GM18858 (cell line): ENCODE measurements around the gene METTL1.
"Not testable (repeated sequence)": the region's sequence is repeated elsewhere in the genome, so short reads cannot be mapped to it uniquely, and the experiment has no call there.

Experiments used
- ATAC-seq: cut with Tn5 transposase; IDR thresholded peaks from one replicate; pipeline ENCODE4 v1.9.1; 2021; ENCODE audit not compliant: unreplicated experiment

Gene METTL1

GRCh38 chr12:57771873-57772428, at the start of gene METTL1:
Gene METTL1 (minus strand): TSS chr12:57772105. CDS start chr12:57772083, 22 bp downstream.
- peak; percentile 64 for ATAC-seq

DNA sequence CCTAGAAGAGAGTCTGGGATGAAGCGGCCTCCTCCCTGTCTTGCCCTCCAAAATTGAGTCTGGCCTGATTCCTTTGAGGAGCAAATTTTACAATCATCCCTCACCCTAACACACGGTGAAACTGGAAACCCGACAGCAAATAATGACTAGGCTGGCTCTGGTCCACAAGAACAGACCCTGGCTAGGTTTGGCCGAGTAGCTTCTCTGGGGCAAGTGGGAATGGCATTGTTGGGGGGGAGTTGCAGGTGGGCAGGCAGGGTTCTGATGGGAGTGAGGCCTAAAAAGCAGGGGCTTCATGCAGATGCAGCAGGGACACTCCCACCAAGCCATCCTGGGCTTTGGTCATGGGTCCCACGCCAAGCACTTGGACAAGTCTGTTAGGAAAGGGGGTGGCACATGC, 49.1 kb upstream of the METTL1 start:
- not testable (repeated sequence) for ATAC-seq

DNA sequence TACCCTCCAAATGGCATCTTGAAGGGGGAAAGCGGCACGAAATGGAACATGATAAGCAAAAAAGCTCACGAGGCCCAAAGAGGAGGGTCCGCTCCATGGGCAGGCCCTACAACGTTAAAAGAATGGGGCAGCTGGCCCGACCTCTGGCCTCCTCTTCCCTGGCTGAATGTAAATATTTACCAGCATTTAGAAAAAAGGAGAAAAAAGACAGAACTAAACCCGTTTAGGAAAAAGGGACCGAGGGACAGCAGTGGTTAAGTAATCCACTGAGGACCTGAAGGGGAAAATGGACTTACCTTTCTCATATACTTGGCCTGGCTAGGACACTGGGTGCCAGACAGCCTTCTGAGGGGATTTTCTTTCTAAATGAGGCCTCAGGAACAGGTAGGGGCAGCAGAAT, 48.2 kb upstream of the METTL1 start:
- not testable (repeated sequence) for ATAC-seq

DNA sequence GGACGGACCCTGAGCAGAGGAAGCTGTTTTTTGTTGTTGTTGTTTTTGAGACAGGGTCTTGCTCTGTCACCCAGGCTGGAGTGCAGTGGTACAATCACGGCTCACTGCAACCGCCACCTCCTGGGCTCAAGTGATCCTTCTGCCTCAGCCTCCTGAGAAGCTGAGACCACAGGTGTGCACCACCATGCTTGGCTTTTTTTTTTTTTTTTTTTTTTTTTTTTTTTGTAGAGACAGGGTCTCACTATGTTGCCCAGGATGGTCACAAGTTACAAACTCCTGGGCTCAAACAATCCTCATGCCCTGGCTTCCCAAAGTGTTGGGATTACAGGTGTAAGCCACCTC, 46.1 kb upstream of the METTL1 start:
- not testable (repeated sequence) for ATAC-seq

DNA sequence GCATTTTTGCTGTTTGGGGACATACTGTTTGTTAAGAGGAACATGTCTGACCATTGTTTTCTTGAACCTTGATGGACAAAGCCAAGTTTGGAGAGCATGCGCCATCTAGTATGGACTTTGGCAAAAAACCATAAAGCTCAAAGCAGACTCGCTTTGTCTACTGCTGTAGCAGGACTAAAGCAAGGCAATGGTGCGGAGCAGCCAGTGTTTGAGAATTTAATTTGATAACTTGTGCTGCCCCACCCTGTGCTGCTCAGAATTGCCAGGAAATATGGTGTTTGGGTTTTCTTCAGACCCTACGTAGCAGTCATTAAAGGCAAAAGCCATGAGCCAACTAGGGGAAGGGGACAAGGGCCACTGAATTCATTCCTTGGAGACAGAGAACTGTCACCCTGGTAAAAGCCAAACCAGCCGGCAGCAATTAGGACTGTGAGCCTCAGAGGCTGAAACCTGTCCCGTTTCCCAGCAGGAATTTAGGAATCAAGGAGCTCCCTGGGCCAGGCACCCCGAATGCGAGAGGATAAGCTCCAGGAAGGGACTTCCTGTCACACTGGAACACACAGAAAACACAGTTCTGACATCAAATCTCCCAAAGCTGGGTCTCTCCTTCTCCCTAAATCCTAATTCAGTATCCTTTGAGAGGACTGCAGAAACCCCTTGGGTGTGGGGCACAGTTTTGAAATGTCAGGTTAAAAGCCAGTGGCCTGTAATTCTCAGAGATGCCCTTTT, 45.5 kb upstream of the METTL1 start:
- ATAC-seq: no peak

- no peak for ATAC-seq
Observed at GRCh38 chr12:57816855-57817151, 44.9 kb upstream of the METTL1 start.

DNA sequence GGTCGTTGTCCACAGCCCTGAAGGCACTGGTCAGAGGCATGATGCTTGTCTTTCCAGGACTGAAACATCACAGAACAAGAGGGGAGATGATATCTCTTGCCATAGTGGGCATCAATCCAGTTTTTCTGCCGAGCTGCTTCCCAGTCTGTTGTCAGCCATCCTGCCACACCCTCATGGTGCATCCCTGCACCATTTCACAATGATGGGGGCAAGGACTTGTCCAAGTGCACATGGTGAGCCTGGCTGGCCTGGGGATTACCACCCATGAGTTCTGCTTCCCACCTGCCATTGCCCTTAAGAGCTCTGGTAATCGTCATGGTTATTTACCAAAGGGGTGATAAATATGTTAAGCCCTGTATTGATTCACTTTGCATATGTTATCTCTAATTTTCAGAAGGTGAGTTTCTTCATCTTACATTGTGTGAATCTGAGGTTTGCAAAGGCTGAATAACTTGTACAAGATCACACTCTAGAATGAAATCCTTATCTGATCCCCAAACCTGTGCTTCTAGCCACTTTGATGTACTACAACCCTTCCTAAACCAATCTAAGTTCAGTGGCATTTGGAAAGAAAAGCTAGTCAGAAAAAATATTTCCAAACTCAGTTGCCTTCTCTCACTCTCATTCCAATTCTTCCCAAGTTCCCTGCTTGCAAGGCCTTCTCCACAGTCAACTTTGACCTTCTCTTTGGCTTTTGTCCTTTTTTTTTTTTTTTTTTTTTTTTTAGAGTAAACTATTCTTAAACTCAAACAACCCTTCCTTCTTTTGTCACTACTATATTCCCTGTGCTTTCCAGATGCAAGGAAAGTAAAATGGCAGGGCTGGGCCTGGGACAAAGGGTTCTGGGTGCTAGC, 44.3 kb upstream of the METTL1 start:
- ATAC-seq: no peak

DNA sequence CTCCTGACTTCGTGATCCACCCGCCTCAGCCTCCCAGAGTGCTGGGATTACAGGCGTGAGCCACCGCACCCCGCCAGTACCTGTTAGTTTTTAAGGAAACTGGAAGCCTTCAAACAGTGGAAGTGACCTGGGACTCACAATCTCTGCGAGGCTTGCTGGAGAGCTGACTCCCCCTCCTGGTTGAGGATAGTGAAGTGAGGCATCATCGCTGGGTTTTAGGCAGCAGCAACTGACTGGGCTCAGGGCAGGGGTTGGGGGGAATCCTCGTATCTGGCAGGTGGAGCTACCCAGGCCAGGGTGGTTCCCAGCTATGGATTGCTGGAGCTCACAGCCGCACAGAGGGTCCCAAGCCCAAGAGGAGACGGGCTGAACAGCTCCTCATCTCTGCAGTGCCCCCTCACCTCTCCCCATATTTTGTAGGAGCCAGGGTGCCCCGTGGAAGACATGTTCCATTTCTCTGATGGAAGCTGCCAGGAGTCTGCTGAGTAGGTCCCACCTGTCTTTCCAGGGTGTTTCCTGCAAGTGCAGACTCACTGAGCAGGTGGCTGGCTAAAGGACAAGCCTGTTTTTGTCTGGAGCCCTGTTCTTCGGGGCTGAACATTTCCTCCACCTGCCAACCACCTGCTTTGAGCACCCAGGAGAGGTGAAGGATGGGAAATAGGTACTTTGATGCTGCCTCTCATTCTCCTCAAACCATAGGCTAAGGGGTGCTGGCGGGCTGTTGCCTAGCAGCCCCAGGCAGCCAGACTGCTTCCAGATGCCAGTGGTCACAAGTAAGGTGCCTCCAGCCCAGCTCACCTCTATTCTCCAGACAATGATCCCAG, 43.5 kb upstream of the METTL1 start:
- ATAC-seq: no peak

GRCh38 chr12:57813971-57814772, 42.3 kb upstream of the METTL1 start:
- no peak for ATAC-seq

- no peak for ATAC-seq
Observed at GRCh38 chr12:57813111-57813970, 41.4 kb upstream of the METTL1 start.

GRCh38 chr12:57811028-57811755, 39.3 kb upstream of the METTL1 start:
- no peak for ATAC-seq

- ATAC-seq: no peak
Observed at GRCh38 chr12:57810450-57810849, 38.5 kb upstream of the METTL1 start.

DNA sequence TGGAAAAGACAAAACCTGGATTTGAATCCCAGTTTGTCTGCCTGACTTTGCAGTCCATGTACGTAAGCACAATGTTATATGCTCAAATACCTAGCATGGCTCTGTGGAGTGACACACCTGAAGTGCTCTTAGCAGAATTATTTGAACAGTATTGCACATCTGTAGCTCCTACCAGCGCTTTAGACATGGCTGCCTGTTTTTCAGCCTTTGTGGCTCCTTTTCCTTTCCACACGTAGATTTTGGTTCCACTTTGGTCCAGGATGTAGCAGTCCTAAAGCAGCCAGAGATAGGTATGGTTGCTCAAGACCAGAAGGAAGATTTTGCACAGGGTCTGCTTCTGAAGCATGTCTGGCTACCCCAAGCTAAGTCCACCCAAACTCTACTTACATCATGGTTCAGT, 37.5 kb upstream of the METTL1 start:
- ATAC-seq: no peak

DNA sequence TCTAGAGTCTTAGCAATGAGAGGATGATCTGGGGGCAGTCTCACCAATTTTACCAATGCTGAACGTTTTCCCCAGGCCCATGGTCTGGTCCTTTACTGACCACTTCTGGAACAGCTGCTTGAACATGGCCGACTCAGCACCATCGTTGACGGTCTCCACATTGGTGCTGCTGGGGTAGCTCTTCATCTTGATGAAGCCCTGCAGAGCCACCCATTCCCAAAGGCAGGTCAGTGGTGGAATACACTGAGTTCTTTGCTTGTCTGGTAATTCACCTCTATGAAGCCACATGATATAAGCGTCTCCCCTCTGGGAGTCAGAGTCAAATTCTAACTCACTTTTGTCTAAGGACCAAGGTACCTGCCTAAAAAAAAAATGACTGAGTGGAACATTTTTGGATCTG, 36.4 kb upstream of the METTL1 start:
- no peak for ATAC-seq

GRCh38 chr12:57807285-57807684, 35.4 kb upstream of the METTL1 start:
- ATAC-seq: no peak

DNA sequence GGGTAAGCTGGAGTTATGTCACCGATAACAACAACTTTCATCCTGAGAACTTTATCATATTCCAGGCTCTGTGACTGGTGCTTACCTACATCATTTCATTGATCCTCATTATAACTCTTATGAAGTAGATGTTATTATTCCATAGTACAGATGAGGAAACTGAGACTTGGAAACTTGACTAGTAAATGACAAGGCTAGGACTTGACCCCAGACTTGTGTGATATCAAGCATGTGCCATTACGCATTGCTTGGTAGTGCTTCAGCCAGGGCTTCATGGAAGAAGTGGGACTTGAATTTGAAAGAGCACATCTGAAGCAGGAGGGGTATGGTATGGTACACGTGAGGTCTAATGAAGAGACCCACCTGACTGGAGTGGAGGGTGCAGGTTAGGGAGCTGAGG, 34.8 kb upstream of the METTL1 start:
- ATAC-seq: no peak

DNA sequence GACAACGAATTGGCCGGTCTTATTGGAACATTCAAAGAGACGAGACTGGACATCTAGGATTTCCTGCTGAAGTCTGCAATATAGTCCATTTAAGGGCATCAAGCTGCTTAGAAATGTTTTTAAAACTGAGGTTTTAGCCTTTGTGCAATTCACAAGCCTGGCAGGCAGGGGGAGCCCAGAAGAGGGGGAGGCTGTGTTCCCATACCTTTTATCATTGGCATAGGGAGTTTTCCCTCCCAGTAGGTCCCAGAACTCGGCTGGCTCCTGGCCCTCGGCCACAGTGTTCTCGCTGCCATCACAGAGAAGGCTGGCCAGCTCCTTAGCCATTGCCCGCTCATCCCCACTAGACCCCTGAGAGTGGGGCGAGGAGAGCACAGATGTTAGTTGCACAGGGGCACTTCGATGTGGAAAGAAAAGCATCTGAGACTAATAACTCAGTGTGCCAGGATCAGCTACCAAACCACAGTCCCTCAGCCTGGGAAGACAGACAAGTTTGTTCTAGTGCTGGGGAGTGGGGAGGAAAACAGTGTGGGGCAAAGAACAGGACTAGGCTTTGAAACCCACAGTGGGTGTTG, 31.5 kb upstream of the METTL1 start:
- ATAC-seq: no peak

- ATAC-seq: no peak
Observed at GRCh38 chr12:57802607-57803006, 30.7 kb upstream of the METTL1 start.

GRCh38 chr12:57800965-57801364, 29.1 kb upstream of the METTL1 start:
- ATAC-seq: no peak
